OCI-LY3 (cell line): ENCODE results near the gene PLCB2.

Experiments used
- H2AFZ ChIP-seq: fragments of 200-600, 300-600 bp; shearing (Covaris generic); 2 replicates; pipeline ENCODE4 v1.6.0; 2014; ENCODE audit warnings: antibody characterized with exemption, low read depth, low read length
- H3K27ac ChIP-seq: fragments of 200-600, 300-600 bp; sonication (generic); 2 replicates; pipeline ENCODE4 v1.5.1; 2014; ENCODE audit warnings: mild to moderate bottlenecking, low read length, moderate library complexity, mixed read lengths
- H3K27me3 ChIP-seq: fragments of 200-600, 300-600 bp; sonication (generic); 2 replicates; pipeline ENCODE4 v1.6.1; 2014; ENCODE audit warnings: low read depth, low read length, mixed read lengths
- H3K36me3 ChIP-seq: fragments of 200-600, 300-600 bp; sonication (generic); replicated peaks from 2 replicates; pipeline ENCODE3; 2014; ENCODE audit warnings: low read depth, low read length, mixed read lengths
- H3K4me1 ChIP-seq: fragments of 300-600, 200-600 bp; sonication (generic); 2 replicates; pipeline ENCODE4 v1.6.1; 2014; ENCODE audit warnings: low read length, mixed read lengths
- H3K4me2 ChIP-seq: fragments of 200-600, 300-600 bp; sonication (generic); 2 replicates; pipeline ENCODE4 v1.6.1; 2014; ENCODE audit warnings: low read length, mixed read lengths
- H3K4me3 ChIP-seq: fragments of 300-600, 200-600 bp; sonication (generic); 2 replicates; pipeline ENCODE4 v1.5.1; 2014; ENCODE audit warnings: antibody characterized with exemption, mild to moderate bottlenecking, low read length, moderate library complexity
- H3K79me2 ChIP-seq: fragments of 300-600, 200-600 bp; shearing (Covaris generic); 2 replicates; pipeline ENCODE4 v1.6.1; 2014; ENCODE audit warnings: mild to moderate bottlenecking, low read length, mixed read lengths
- H3K9ac ChIP-seq: fragments of 300-600, 200-600 bp; shearing (Covaris generic); 2 replicates; pipeline ENCODE4 v1.6.0; 2014; ENCODE audit warnings: mild to moderate bottlenecking, low read length, moderate library complexity
- H3K9me3 ChIP-seq: fragments of 200-600, 300-600 bp; shearing (Covaris generic); 2 replicates; pipeline ENCODE4 v1.6.1; 2014; ENCODE audit warnings: low read length, mixed read lengths; ENCODE audit not compliant: insufficient read depth
- H4K20me1 ChIP-seq: fragments of 200-600, 300-600 bp; sonication (generic); 2 replicates; pipeline ENCODE4 v1.6.1; 2016; ENCODE audit warnings: low read length, mixed read lengths; ENCODE audit not compliant: insufficient read depth
- EZH2phosphoT487 ChIP-seq: fragments of 200-600 bp; shearing (Covaris generic); IDR thresholded peaks from 2 replicates; pipeline ENCODE4 v1.6.1; 2018; ENCODE audit warnings: antibody characterized with exemption, mixed run types, low read depth
- TF ChIP-seq, protein P1 (sequence below): fragments of 200-600, 300-600 bp; sonication (generic); IDR thresholded peaks from 2 replicates; pipeline ENCODE4 v1.5.1; 2014; ENCODE audit warnings: antibody characterized with exemption, low read length, low read depth

PLCB2 gene

DNA sequence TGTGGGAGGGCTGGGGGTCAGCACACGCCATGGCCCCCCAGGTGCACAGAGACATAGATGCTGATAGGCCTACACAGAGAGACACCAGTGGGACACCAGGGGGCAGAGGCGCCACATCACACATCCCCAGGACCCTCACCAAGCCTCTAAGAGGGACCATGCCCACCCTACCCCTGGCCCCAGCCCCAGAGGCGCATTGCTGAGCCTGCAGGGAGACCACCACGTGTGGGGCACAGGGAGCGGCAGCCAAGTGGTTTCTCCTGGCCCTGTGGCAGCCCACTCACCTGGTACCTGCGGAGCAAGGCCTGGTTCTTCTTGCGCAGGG, 31.8 kb upstream of the PLCB2 start:
- Histone ChIP-seq H3K4me3 (no peak overlapping the region), H3K4me2 (no peak overlapping the region), H3K79me2 (no peaks in the 10 kb centered on the region), H4K20me1 (no peaks in the 10 kb centered on the region), H3K9me3 (no peaks in the 10 kb centered on the region), H3K27me3 (no peaks in the 10 kb centered on the region), H2AFZ (no peak overlapping the region), H3K4me1 (peaks cover 16% of the 10 kb centered on the region), H3K9ac (no peak overlapping the region), H3K27ac (no peak overlapping the region), H3K36me3 (no peaks in the 10 kb centered on the region)
- no peak for TF ChIP-seq EZH2phosphoT487
- TF ChIP-seq, protein P1, sequence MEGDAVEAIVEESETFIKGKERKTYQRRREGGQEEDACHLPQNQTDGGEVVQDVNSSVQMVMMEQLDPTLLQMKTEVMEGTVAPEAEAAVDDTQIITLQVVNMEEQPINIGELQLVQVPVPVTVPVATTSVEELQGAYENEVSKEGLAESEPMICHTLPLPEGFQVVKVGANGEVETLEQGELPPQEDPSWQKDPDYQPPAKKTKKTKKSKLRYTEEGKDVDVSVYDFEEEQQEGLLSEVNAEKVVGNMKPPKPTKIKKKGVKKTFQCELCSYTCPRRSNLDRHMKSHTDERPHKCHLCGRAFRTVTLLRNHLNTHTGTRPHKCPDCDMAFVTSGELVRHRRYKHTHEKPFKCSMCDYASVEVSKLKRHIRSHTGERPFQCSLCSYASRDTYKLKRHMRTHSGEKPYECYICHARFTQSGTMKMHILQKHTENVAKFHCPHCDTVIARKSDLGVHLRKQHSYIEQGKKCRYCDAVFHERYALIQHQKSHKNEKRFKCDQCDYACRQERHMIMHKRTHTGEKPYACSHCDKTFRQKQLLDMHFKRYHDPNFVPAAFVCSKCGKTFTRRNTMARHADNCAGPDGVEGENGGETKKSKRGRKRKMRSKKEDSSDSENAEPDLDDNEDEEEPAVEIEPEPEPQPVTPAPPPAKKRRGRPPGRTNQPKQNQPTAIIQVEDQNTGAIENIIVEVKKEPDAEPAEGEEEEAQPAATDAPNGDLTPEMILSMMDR, result no peak

DNA sequence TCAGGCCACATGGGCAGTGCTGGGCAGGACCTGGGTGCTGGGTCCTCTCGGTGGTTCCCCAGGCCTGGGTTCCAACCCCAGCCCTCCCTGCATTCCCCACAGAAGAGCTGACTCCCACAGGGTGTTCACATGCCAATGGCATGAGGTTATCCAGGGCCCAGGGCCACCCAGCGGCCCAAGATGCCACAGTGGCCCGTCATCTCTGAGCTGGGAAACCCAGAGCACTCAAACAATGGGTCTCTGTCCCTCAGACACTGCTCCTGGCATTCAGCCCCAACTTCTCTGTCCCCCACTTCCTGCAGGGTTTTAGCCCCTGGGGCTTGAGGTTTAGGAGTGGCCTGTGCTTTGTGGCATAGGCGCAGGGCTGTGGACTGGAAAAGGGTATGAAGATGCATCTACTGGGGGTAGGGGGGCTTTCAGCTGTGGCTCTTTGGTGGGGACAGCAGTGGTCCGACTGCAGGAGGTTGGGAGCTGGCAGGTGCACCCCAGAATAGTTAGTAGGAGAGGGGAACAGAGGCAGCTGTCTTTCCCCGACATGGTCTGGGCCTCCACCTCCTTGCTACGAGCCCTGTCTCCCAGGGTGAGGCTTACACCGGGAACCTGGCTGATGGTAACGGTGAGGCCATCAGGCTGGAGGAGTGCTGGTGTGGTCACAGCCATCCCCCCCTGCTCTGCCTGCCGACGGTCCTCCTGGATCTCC, 31.3 kb upstream of the PLCB2 start:
- H3K27me3 ChIP-seq, result no peaks in the 10 kb centered on the region
- H3K9me3 ChIP-seq, result no peaks in the 10 kb centered on the region
- no peak overlapping the region for H2AFZ ChIP-seq
- H3K4me3 ChIP-seq, result no peak overlapping the region
- no peaks in the 10 kb centered on the region for H3K79me2 ChIP-seq
- H3K27ac ChIP-seq, result no peak overlapping the region
- peaks cover 21% of the 10 kb centered on the region for H3K4me1 ChIP-seq
- no peak for TF ChIP-seq EZH2phosphoT487
- TF ChIP-seq, protein P1, result no peak
- H4K20me1 ChIP-seq, result no peaks in the 10 kb centered on the region
- no peak overlapping the region for H3K9ac ChIP-seq
- no peak overlapping the region for H3K4me2 ChIP-seq
- H3K36me3 ChIP-seq, result no peaks in the 10 kb centered on the region

DNA sequence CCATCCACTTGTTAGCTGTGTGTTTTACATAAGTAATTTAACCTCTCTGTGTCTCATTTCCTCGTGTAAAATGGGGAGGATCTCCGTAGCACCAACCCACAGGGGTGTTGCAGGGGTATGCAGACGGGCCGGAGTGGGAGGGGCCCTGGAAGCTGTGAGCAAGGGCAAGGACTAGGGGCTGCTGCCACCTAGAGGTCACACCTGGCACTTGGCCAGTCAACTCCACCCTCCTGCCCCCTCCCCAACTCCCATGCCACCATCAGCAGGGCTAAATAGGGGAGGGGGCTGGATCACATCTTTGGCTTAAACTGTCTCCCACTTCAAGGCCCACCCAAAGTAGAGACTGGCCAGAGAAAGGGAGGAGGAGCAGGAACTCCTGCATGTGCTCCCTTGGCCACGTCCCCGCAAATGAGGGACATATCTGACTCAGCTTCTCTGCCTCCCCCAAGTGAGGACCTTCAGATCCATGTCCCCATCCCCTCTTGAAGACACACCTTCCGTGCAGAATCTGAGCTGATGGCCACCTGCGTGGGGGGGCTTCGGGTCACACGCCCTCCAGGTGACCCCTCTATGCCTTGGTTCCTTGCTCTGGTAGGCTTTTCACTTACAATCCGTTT, 30.4 kb upstream of the PLCB2 start:
- H3K79me2 ChIP-seq, result no peaks in the 10 kb centered on the region
- 0 out of 2 replicates have a peak overlapping the region, but pooled peaks have one; percentile 10 for H2AFZ ChIP-seq
- H3K4me2 ChIP-seq, result peak overlapping the region; percentile 71
- no peaks in the 10 kb centered on the region for H3K27me3 ChIP-seq
- H3K36me3 ChIP-seq, result no peaks in the 10 kb centered on the region
- peak overlapping the region; percentile 39 for H3K4me3 ChIP-seq
- H3K27ac ChIP-seq, result no peak overlapping the region
- TF ChIP-seq EZH2phosphoT487, result no peak
- TF ChIP-seq, protein P1, result peak; percentile 93
- no peak overlapping the region for H3K9ac ChIP-seq
- no peaks in the 10 kb centered on the region for H4K20me1 ChIP-seq
- no peaks in the 10 kb centered on the region for H3K9me3 ChIP-seq
- H3K4me1 ChIP-seq, result peaks cover 27% of the 10 kb centered on the region

DNA sequence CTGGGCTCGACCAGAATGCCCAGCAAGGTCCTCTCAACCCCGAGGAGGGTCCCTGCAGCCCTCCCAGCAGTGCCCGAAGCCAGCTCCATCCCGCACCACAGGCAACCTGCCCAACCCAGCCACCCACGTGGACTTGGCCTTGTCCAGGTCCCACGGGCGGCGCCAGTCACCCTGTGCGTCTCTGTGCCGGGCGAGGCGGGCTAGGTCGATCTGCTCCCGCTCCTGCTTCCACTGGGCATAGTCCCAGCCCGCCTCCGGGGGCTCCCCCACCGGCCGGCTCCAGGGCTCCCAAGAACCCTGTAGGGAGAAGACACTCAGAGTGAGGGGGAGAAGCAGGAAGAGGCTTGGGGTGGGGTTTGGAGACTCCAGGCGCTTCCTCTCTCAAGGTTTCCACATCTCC, 29.9 kb upstream of the PLCB2 start:
- Histone ChIP-seq H2AFZ (0 out of 2 replicates have a peak overlapping the region, but pooled peaks have one; percentile 10), H3K4me1 (peaks cover 27% of the 10 kb centered on the region), H3K9me3 (no peaks in the 10 kb centered on the region), H3K27ac (no peak overlapping the region), H3K4me3 (peak overlapping the region; percentile 39), H3K27me3 (no peaks in the 10 kb centered on the region), H3K36me3 (no peaks in the 10 kb centered on the region), H3K9ac (no peak overlapping the region), H4K20me1 (no peaks in the 10 kb centered on the region), H3K79me2 (no peaks in the 10 kb centered on the region), H3K4me2 (peak overlapping the region; percentile 71)
- TF ChIP-seq EZH2phosphoT487, result no peak
- TF ChIP-seq, protein P1, result no peak
